Measurements from ENCODE around the gene KLHL40. TPM values are rescaled to one million over a fixed set of nuclear protein-coding genes. Genes with fewer than 3 reads are reported as not detected.

Gene KLHL40
- total RNA-seq, 2 experiments from 2014 or later, result not detected

DNA sequence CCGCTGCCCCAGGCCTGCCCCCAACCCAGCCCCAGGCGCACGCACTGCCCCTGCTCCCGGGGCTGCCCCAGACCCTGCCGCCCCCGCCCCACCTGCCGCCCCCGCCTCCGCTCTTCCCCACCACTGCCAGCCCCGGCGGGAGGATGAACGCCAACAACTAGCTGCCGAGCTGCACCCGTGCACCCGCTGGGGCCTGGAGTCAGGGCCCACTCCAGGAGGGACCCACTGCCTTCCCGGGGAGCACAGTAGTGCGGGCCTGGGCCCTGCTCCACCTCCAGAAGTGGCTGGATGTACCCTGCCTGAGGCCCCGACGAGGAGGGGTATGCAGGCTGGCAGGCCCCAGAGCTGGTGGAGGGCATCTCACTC, 20.9 kb upstream of the KLHL40 start:
- Histone ChIP-seq H4K20me1 (ENCODE audit: insufficient read depth, low read length) (no peaks in the 10 kb centered on the region), H3K9me2 (ENCODE audit: insufficient read depth, low read length) (no peaks in the 10 kb centered on the region), H3K4me3 (ENCODE audit: low read depth, low read length, poor library complexity, severe bottlenecking) (no peak overlapping the region), H3K36me3 (ENCODE audit: insufficient read depth, low read length) (no peaks in the 10 kb centered on the region), H3K4me1 (ENCODE audit: insufficient read depth, low read length, poor library complexity, severe bottlenecking) (no peaks in the 10 kb centered on the region), H3K27ac (ENCODE audit: low read depth, low read length, poor library complexity, severe bottlenecking) (no peak overlapping the region), H2AFZ (ENCODE audit: low read length) (no peak overlapping the region), H3K9me3 (ENCODE audit: low read length) (no peaks in the 10 kb centered on the region), H3K79me2 (ENCODE audit: insufficient read depth, low read depth, low read length) (no peaks in the 10 kb centered on the region), H3K4me2 (ENCODE audit: low read length) (no peak overlapping the region)
- ChIA-PET POLR2A (interaction anchor here (0.6 kb wide), 1 partner anchor 53 kb away, joined by 3 read pairs; no protein-coding TSS in a partner anchor), CTCF (ENCODE audit: unreplicated experiment) (no interaction called here)
- DNase-seq (ENCODE audit: low spot score), result no peak
- intact Hi-C loops (cut with micrococcal nuclease; ENCODE audit: unreplicated experiment), result no loop called here
- no peak for TF ChIP-seq EZH2phosphoT487 (IDR thresholded peaks at IDR 0.05; ENCODE audit: borderline replicate concordance, low read depth, low read length)
- TF ChIP-seq, protein P1, sequence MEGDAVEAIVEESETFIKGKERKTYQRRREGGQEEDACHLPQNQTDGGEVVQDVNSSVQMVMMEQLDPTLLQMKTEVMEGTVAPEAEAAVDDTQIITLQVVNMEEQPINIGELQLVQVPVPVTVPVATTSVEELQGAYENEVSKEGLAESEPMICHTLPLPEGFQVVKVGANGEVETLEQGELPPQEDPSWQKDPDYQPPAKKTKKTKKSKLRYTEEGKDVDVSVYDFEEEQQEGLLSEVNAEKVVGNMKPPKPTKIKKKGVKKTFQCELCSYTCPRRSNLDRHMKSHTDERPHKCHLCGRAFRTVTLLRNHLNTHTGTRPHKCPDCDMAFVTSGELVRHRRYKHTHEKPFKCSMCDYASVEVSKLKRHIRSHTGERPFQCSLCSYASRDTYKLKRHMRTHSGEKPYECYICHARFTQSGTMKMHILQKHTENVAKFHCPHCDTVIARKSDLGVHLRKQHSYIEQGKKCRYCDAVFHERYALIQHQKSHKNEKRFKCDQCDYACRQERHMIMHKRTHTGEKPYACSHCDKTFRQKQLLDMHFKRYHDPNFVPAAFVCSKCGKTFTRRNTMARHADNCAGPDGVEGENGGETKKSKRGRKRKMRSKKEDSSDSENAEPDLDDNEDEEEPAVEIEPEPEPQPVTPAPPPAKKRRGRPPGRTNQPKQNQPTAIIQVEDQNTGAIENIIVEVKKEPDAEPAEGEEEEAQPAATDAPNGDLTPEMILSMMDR (conservative IDR thresholded peaks at IDR 0.05; ENCODE audit: low read length), result no peak
- BruUV-seq (replicated peaks), result no TSS peak

DNA sequence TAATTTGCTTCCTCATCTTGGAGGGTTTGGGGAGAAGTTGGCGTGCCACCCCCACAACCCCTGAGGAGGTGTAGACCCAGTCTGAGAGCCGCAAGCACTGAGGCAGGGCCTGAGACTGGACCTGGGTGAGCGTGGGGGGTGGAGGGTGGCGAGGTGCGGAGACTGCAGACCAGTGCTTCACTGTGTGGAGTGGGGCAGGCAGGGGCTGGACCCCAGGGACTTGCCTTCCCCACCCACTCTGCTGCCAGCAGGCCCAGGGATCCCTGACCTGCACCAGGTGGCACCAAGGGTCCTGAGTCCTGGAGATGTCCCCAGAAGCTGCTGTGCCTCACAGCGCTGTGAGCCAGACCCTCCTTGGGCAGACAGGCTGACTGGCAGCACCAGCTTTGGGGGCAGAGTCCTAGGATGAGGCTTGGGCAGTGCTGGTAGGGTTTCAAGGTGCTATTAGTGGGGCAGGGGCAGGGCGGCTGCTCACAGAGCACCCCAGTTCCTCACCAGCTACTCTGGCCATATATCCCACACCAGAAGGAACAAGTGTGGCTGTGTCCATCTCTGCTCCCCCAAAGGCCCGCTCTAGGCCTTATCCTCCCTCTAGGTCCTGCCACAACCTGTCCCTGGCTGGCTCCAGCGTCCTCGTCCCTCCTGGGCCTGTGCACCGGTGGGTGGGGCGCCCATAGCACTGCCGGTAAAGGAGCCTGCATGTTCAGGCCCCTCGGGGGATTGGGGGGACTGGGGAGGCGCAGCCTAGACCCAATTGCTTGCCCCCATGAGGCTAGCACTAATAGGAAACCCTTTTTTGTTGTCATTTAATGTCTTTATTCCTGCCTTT, 20.1 kb upstream of the KLHL40 start:
- Histone ChIP-seq H3K4me1 (ENCODE audit: insufficient read depth, low read length, poor library complexity, severe bottlenecking) (no peaks in the 10 kb centered on the region), H3K4me2 (ENCODE audit: low read length) (no peak overlapping the region), H3K9me3 (ENCODE audit: low read length) (no peaks in the 10 kb centered on the region), H3K36me3 (ENCODE audit: insufficient read depth, low read length) (no peaks in the 10 kb centered on the region), H3K79me2 (ENCODE audit: insufficient read depth, low read depth, low read length) (no peaks in the 10 kb centered on the region), H3K9me2 (ENCODE audit: insufficient read depth, low read length) (no peaks in the 10 kb centered on the region), H3K4me3 (ENCODE audit: low read depth, low read length, poor library complexity, severe bottlenecking) (no peak overlapping the region), H4K20me1 (ENCODE audit: insufficient read depth, low read length) (no peaks in the 10 kb centered on the region), H2AFZ (ENCODE audit: low read length) (no peak overlapping the region), H3K27ac (ENCODE audit: low read depth, low read length, poor library complexity, severe bottlenecking) (no peak overlapping the region)
- intact Hi-C loops (cut with micrococcal nuclease; ENCODE audit: unreplicated experiment), result no loop called here
- ChIA-PET POLR2A (interaction anchor here (0.6 kb wide), 1 partner anchor 54 kb away, joined by 3 read pairs; no protein-coding TSS in a partner anchor), CTCF (ENCODE audit: unreplicated experiment) (interaction anchor here (0.6 kb wide), 1 partner anchor 53 kb away, joined by 3 read pairs; no protein-coding TSS in a partner anchor)
- no peak for DNase-seq (ENCODE audit: low spot score)
- TF ChIP-seq, protein P1 (conservative IDR thresholded peaks at IDR 0.05; ENCODE audit: low read length), result no peak
- no peak for TF ChIP-seq EZH2phosphoT487 (IDR thresholded peaks at IDR 0.05; ENCODE audit: borderline replicate concordance, low read depth, low read length)
- BruUV-seq (replicated peaks), result no TSS peak

DNA sequence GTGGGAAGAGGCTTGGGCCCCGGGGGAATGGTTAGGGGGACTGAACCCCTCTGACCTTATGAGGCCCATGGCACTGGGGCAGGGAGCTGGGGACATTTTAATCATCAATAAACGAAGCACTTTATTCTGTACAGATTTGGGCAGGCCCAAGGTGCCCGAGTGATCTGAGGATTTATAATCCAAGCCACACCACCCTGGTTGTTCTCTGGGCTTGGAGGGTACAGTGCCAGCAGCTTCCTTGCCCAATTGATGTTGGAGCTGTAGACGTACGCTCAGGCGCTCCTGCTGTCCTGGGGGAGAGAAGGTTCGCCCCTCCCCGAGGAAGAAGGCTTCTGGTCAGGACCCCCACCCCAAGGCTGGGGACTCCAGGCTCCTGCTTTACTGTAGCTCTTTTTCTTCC, 19.3 kb upstream of the KLHL40 start:
- no peaks in the 10 kb centered on the region for H3K9me3 ChIP-seq (ENCODE audit: low read length)
- H3K36me3 ChIP-seq (ENCODE audit: insufficient read depth, low read length), result no peaks in the 10 kb centered on the region
- intact Hi-C loops (cut with micrococcal nuclease; ENCODE audit: unreplicated experiment), result no loop called here
- H4K20me1 ChIP-seq (ENCODE audit: insufficient read depth, low read length), result no peaks in the 10 kb centered on the region
- BruUV-seq (replicated peaks), result no TSS peak
- DNase-seq (ENCODE audit: low spot score), result no peak
- no peaks in the 10 kb centered on the region for H3K79me2 ChIP-seq (ENCODE audit: insufficient read depth, low read depth, low read length)
- no peak overlapping the region for H2AFZ ChIP-seq (ENCODE audit: low read length)
- POLR2A ChIA-PET, result no interaction called here
- no peak overlapping the region for H3K27ac ChIP-seq (ENCODE audit: low read depth, low read length, poor library complexity, severe bottlenecking)
- TF ChIP-seq EZH2phosphoT487 (IDR thresholded peaks at IDR 0.05; ENCODE audit: borderline replicate concordance, low read depth, low read length), result no peak
- TF ChIP-seq, protein P1 (conservative IDR thresholded peaks at IDR 0.05; ENCODE audit: low read length), result no peak
- CTCF ChIA-PET (ENCODE audit: unreplicated experiment), result interaction anchor here (0.6 kb wide), 1 partner anchor 53 kb away, joined by 3 read pairs; no protein-coding TSS in a partner anchor
- no peak overlapping the region for H3K4me2 ChIP-seq (ENCODE audit: low read length)
- no peaks in the 10 kb centered on the region for H3K9me2 ChIP-seq (ENCODE audit: insufficient read depth, low read length)
- no peak overlapping the region for H3K4me3 ChIP-seq (ENCODE audit: low read depth, low read length, poor library complexity, severe bottlenecking)
- no peaks in the 10 kb centered on the region for H3K4me1 ChIP-seq (ENCODE audit: insufficient read depth, low read length, poor library complexity, severe bottlenecking)

Data from OCI-LY7 (cell line).